Lower lobe of right lung (tissue), 2 donors: ENCODE measurements around the gene EIF4G2. TPM values are rescaled to one million over a fixed set of nuclear protein-coding genes. Genes with fewer than 3 reads are reported as not detected.

Source experiments
- ATAC-seq, 2 donors: fragments of 200-7000 bp; cut with Tn5 transposase; one replicate each; pipeline ENCODE4 v1.9.1; 2020 to 2022; ENCODE audit warnings: mild to moderate bottlenecking in 2 of 2, moderate library complexity in 2 of 2
- DNase-seq: peaks from one replicate; pipeline ENCODE4 v3.0.0-alpha.2; 2020
- H3K27ac ChIP-seq: fragments of 200-600 bp; one replicate; pipeline ENCODE4 v1.8.0; 2022
- H3K27me3 ChIP-seq: fragments of 200-600 bp; one replicate; pipeline ENCODE4 v1.8.0; 2022; ENCODE audit warnings: low read depth
- H3K36me3 ChIP-seq: fragments of 200-600 bp; one replicate; pipeline ENCODE4 v1.8.0; 2022; ENCODE audit warnings: mild to moderate bottlenecking
- H3K4me1 ChIP-seq: fragments of 200-600 bp; one replicate; pipeline ENCODE4 v1.8.0; 2022
- H3K4me3 ChIP-seq: fragments of 200-600 bp; one replicate; pipeline ENCODE4 v1.8.0; 2022; ENCODE audit warnings: mild to moderate bottlenecking
- H3K9me3 ChIP-seq: fragments of 200-600 bp; one replicate; pipeline ENCODE4 v1.8.0; 2022
- CTCF ChIP-seq: fragments of 200-600 bp; IDR thresholded peaks from one replicate; pipeline ENCODE4 v1.8.0; 2022; ENCODE audit warnings: antibody characterized with exemption, mild to moderate bottlenecking
- intact Hi-C: fragments of 100-400 bp; cut with DNase I; formaldehyde crosslinking; loops from one replicate; pipeline ENCODE4 v1.11.0; 2022
- total RNA-seq: library from RNA; stranded (reverse); fragmentation: NEBNext Ultra II Directional; extraction: Animal tissue kit (Norgen Biotek cat#: 25700); gene quantifications from one replicate; pipeline ENCODE4 v1.2.1, GENCODE V29; 2021
- donor health status: DM: no; HTN: yes; CAD: no; lungs with severe emphysema.

Gene EIF4G2
- total RNA-seq, 1 donor from 2014 or later: 778 TPM

GRCh38 chr11:10808235-10808552, 532 bp downstream of the EIF4G2 start:
- Histone ChIP-seq H3K9me3 (no peaks in the 10 kb centered on the region), H3K27me3 (no peaks in the 10 kb centered on the region), H3K4me3 (peak overlapping the region; percentile 96), H3K4me1 (peaks cover 41% of the 10 kb centered on the region), H3K36me3 (peaks cover 45% of the 10 kb centered on the region), H3K27ac (peak overlapping the region; percentile 100)
- no peak for TF ChIP-seq CTCF
- DNase-seq (no peak), ATAC-seq (peak; percentile 5 to 28)
- intact Hi-C loops: loop anchor here (10.0 kb wide), 1 partner anchor 47 kb away; the partner anchor contains the start of gene ZBED5

GRCh38 chr11:10807493-10808234, 1.1 kb downstream of the EIF4G2 start:
- ATAC-seq (peak; percentile 39 to 49), DNase-seq (peak; percentile 79)
- Histone ChIP-seq H3K27me3 (no peaks in the 10 kb centered on the region), H3K27ac (peak overlapping the region; percentile 100), H3K4me1 (peaks cover 45% of the 10 kb centered on the region), H3K4me3 (peak overlapping the region; percentile 96), H3K9me3 (no peaks in the 10 kb centered on the region), H3K36me3 (peaks cover 50% of the 10 kb centered on the region)
- intact Hi-C loops: loop anchor here (10.0 kb wide), 1 partner anchor 47 kb away; the partner anchor contains the start of gene ZBED5
- TF ChIP-seq CTCF: no peak

GRCh38 chr11:10806206-10806605, 2.5 kb downstream of the EIF4G2 start:
- H3K4me3 ChIP-seq: peak overlapping the region; percentile 96
- ATAC-seq: no peak
- no peak for TF ChIP-seq CTCF
- H3K36me3 ChIP-seq: peaks cover 65% of the 10 kb centered on the region
- H3K9me3 ChIP-seq: no peaks in the 10 kb centered on the region
- no peaks in the 10 kb centered on the region for H3K27me3 ChIP-seq
- DNase-seq: no peak
- intact Hi-C loops: loop anchor here (10.0 kb wide), 1 partner anchor 49 kb away; the partner anchor contains the start of gene ZBED5
- H3K27ac ChIP-seq: no peak overlapping the region
- peaks cover 59% of the 10 kb centered on the region for H3K4me1 ChIP-seq

GRCh38 chr11:10805741-10806140, 3.0 kb downstream of the EIF4G2 start:
- no peaks in the 10 kb centered on the region for H3K9me3 ChIP-seq
- peak overlapping the region; percentile 96 for H3K4me3 ChIP-seq
- no peaks in the 10 kb centered on the region for H3K27me3 ChIP-seq
- peaks cover 61% of the 10 kb centered on the region for H3K4me1 ChIP-seq
- H3K27ac ChIP-seq: peak overlapping the region; percentile 32
- DNase-seq: no peak
- TF ChIP-seq CTCF: no peak
- ATAC-seq: no peak
- intact Hi-C loops: loop anchor here (10.0 kb wide), 1 partner anchor 49 kb away; the partner anchor contains the start of gene ZBED5
- H3K36me3 ChIP-seq: peaks cover 70% of the 10 kb centered on the region

GRCh38 chr11:10803676-10804075, 5.0 kb downstream of the EIF4G2 start:
- peaks cover 90% of the 10 kb centered on the region for H3K36me3 ChIP-seq
- H3K27ac ChIP-seq: no peak overlapping the region
- H3K9me3 ChIP-seq: no peaks in the 10 kb centered on the region
- H3K4me3 ChIP-seq: no peak overlapping the region
- DNase-seq (no peak), ATAC-seq (no peak)
- intact Hi-C loops: loop anchor here (10.0 kb wide), 1 partner anchor 51 kb away; the partner anchor contains the start of gene ZBED5
- peaks cover 78% of the 10 kb centered on the region for H3K4me1 ChIP-seq
- TF ChIP-seq CTCF: no peak
- H3K27me3 ChIP-seq: no peaks in the 10 kb centered on the region
